Lower leg skin (tissue), 3 donors: Measurements from ENCODE around the gene SGMS2.

Experiments
- CTCF ChIP-seq, 3 donors: fragments of 450-650 bp; IDR thresholded peaks; one replicate each; pipeline ENCODE4 v1.5.1; 2016; ENCODE audit warnings: antibody characterized with exemption in 3 of 3, mild to moderate bottlenecking in 3 of 3, moderate library complexity in 2 of 3
- POLR2A ChIP-seq, 2 donors: fragments of 450-650 bp; IDR thresholded peaks; one replicate each; pipeline ENCODE4 v1.6.1; 2016 to 2017; ENCODE audit warnings: antibody characterized with exemption in 2 of 2, mild to moderate bottlenecking in 1 of 2, moderate library complexity in 1 of 2

DNA sequence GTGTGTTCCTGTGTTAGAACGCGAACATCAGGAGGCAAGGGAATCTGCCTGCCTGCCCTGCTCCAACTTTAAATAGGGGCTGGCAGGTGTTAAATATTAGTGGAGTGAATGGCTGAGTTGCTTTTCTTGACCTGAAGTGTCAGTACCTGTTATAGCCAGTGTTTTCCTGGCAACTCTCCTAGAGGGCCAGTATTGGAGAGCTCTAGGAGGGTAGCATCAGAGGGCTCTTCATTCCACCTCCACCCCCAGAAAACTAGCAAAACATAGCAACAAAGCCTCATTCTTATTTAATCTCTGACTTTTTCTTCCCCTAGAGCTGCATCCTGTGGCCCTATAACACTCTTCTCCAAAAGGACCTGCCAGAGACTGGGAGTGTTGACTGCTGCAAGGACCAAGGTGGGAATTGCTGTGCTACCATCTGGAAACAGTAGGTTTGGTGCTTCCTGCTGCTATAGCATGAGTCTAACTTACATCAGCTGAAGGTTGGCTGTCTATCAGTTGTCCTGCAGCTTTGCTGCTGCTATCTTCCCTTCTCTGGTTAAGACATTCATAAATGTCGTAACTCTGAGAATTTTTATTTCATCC is 33.5 kb downstream of the SGMS2 start:
- TF ChIP-seq CTCF (IDR thresholded peaks at IDR 0.05): no peak
- no peak for TF ChIP-seq POLR2A (IDR thresholded peaks at IDR 0.05)
